ENCODE data around the gene HLA-DQA2. TPM values are rescaled to one million over a fixed set of nuclear protein-coding genes. Genes with fewer than 3 reads are reported as not detected.
"Not testable (repeated sequence)": the region's sequence is repeated elsewhere in the genome, so short reads cannot be mapped to it uniquely, and the experiment has no call there.

HLA-DQA2 gene
- total RNA-seq: not detected in 2 replicates
- long read RNA-seq: 0 reads

DNA sequence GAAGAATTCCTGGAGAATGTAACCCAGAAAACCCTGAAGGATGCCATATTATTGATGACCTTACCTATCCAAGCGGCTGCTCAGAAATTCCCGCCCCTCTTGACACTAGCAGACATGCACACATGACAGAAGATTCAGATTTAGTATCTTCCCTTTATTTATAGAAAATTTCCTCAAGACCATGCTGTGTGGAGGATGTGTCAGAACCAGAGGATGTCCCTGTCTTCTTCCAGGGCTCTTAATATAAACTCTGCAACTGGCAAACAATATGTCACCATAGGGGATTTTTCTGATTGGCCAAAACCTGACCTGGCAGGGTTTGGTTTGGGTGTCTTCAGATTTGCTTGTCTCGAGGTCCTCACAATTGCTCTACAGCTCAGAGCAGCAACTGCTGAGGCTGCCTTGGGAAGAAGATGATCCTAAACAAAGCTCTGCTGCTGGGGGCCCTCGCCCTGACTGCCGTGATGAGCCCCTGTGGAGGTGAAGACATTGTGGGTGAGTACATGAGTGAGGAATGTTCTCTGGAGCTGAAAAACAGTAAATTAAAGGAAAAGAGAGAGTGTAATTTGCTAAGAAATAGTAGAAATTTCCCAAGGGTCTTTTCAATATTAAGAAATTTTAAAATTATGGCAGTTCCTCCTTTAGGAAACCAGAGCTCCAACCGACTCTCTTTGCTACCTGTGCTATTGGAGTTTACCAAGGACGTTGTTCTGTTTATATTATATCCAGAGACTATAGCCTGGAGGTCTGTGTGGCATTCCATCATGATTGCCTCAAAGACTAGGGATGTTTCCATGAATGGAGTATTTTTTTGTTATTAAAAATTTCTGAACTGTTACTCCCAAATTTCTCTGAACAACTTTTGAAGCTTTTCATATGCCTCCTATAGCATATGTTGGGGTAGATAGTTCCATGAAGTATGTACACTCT lies at the start of gene HLA-DQA2:
Gene HLA-DQA2 (plus strand): TSS at position 361 of the 930 bp plus-strand sequence. CDS start 53 bp downstream, at position 414.
- no peak for DNase-seq (ENCODE audit: extremely low spot score, unreplicated experiment)
- H3K4me1 Mint-ChIP-seq (ENCODE audit: unreplicated experiment): no peaks in the 10 kb centered on the region
- H3K36me3 Mint-ChIP-seq (ENCODE audit: unreplicated experiment): no peaks in the 10 kb centered on the region

DNA sequence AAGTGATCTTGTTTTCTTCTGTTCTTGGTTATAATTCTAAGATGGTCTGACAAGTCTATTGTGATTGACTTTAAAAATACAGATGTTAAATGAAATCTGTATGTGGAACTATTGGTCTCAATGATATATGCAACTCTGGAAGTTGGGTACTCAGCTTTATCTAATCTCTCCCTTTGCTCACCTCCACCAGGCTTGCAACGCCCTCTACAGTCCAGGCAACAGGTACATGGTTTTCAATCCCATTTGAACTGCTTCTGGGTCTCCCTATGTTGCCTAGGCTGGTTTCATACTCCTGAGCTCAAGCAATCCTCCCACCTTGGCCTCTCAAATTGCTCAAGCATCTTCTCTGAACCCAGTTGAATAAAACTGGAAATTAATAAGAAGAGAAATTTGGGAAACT lies 49.2 kb upstream of the HLA-DQA2 start:
- TF ChIP-seq, protein P1, sequence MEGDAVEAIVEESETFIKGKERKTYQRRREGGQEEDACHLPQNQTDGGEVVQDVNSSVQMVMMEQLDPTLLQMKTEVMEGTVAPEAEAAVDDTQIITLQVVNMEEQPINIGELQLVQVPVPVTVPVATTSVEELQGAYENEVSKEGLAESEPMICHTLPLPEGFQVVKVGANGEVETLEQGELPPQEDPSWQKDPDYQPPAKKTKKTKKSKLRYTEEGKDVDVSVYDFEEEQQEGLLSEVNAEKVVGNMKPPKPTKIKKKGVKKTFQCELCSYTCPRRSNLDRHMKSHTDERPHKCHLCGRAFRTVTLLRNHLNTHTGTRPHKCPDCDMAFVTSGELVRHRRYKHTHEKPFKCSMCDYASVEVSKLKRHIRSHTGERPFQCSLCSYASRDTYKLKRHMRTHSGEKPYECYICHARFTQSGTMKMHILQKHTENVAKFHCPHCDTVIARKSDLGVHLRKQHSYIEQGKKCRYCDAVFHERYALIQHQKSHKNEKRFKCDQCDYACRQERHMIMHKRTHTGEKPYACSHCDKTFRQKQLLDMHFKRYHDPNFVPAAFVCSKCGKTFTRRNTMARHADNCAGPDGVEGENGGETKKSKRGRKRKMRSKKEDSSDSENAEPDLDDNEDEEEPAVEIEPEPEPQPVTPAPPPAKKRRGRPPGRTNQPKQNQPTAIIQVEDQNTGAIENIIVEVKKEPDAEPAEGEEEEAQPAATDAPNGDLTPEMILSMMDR (IDR thresholded peaks at IDR 0.05): no peak
- Mint-ChIP-seq H3K4me3 (ENCODE audit: unreplicated experiment) (no peak overlapping the region), H3K9me3 (ENCODE audit: unreplicated experiment) (peaks cover 14% of the 10 kb centered on the region), H3K27me3 (ENCODE audit: unreplicated experiment) (peaks cover 32% of the 10 kb centered on the region), H3K27ac (ENCODE audit: unreplicated experiment) (no peak overlapping the region), H3K36me3 (ENCODE audit: unreplicated experiment) (no peaks in the 10 kb centered on the region), H3K4me1 (ENCODE audit: unreplicated experiment) (no peaks in the 10 kb centered on the region)
- no peak for DNase-seq (ENCODE audit: extremely low spot score, unreplicated experiment)

More for the DNA sequence above, at the start of gene HLA-DQA2:
- Mint-ChIP-seq H3K9me3 (ENCODE audit: unreplicated experiment) (no peaks in the 10 kb centered on the region), H3K4me3 (ENCODE audit: unreplicated experiment) (no peak within 1 kb of the TSS), H3K27ac (ENCODE audit: unreplicated experiment) (no peak within 1 kb of the TSS), H3K27me3 (ENCODE audit: unreplicated experiment) (peaks cover 15% of the 10 kb centered on the region)
- TF ChIP-seq, protein P1 (IDR thresholded peaks at IDR 0.05): no peak

DNA sequence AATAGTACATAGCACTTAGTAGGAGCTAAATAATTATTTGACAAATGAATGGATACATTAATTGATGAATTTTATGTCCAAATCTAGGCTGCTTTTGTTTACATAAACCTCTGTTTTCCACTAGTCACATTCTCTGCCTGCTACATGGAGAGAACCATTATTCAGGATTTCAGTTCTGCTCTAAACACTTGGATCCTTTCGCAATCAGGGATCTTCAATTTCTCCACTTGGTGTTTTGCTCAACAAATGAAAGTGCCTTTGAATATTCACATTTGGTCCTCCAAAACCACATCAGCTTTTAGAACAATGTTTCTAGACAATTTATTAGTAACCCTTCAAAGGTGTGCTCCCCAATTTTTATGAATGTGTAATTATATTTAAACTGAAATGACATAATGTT lies 44.2 kb upstream of the HLA-DQA2 start:
- Mint-ChIP-seq H3K9me3 (ENCODE audit: unreplicated experiment) (peaks cover 14% of the 10 kb centered on the region), H3K4me3 (ENCODE audit: unreplicated experiment) (no peak overlapping the region), H3K36me3 (ENCODE audit: unreplicated experiment) (no peaks in the 10 kb centered on the region), H3K27me3 (ENCODE audit: unreplicated experiment) (peaks cover 52% of the 10 kb centered on the region), H3K27ac (ENCODE audit: unreplicated experiment) (no peak overlapping the region), H3K4me1 (ENCODE audit: unreplicated experiment) (peaks cover 3% of the 10 kb centered on the region)
- TF ChIP-seq, protein P1 (IDR thresholded peaks at IDR 0.05): no peak
- no peak for DNase-seq (ENCODE audit: extremely low spot score, unreplicated experiment)

DNA sequence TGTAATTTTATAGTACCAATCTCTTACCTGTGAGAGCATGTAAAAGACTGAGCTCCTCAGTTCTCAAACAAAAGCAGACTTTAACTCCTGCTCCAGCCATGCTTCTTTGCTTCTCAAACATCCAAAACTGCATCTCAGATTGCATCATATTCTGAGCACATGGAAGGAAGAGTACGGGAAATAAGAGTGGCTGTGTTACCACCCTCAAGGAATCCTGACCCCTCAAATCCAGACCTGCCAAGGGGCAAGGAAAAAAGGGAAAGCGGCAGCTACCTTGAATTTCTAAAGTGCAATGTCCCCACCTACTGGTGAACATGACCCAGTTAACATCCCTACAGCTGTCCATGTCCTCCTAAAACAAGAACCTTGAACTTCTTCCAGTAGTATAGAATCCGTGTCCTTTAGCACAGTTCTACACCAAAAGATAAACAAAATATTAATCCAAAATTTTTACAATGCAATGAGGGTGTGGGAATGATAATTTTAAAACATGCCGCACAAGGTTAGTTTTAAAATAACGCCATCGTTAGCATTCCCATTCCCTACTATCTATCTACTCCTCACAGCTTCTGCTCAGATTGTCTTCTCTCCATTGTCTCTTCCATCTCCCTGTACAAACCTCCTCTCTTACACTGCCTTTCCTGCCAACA lies 40.7 kb upstream of the HLA-DQA2 start:
- Mint-ChIP-seq H3K27ac (ENCODE audit: unreplicated experiment) (no peak overlapping the region), H3K4me3 (ENCODE audit: unreplicated experiment) (no peak overlapping the region), H3K4me1 (ENCODE audit: unreplicated experiment) (peaks cover 3% of the 10 kb centered on the region), H3K9me3 (ENCODE audit: unreplicated experiment) (peaks cover 3% of the 10 kb centered on the region), H3K36me3 (ENCODE audit: unreplicated experiment) (no peaks in the 10 kb centered on the region), H3K27me3 (ENCODE audit: unreplicated experiment) (peaks cover 43% of the 10 kb centered on the region)
- TF ChIP-seq, protein P1 (IDR thresholded peaks at IDR 0.05): peak; percentile 71
- no peak for DNase-seq (ENCODE audit: extremely low spot score, unreplicated experiment)

DNA sequence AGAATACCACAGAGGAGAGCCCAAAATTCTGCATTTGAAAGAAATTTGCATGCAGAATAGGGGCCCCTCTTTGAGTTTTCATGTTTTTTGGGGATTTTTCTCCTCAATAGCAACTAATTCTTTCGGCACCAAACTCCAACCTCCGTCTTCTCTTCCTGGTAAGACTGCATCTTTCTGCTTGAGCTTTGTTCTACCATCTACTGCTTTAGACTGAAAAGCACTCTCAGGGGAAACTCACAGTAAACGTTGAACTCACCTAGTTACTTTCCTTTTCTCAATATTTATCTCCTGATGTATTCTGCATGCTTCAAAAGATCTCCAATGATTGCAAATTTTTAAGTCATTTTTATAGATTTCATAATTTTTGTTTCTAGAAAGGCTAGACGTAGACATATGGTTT lies 37.8 kb upstream of the HLA-DQA2 start:
- Mint-ChIP-seq H3K27me3 (ENCODE audit: unreplicated experiment) (peaks cover 42% of the 10 kb centered on the region), H3K4me3 (ENCODE audit: unreplicated experiment) (no peak overlapping the region), H3K4me1 (ENCODE audit: unreplicated experiment) (peaks cover 3% of the 10 kb centered on the region), H3K27ac (ENCODE audit: unreplicated experiment) (no peak overlapping the region), H3K9me3 (ENCODE audit: unreplicated experiment) (peaks cover 3% of the 10 kb centered on the region), H3K36me3 (ENCODE audit: unreplicated experiment) (no peaks in the 10 kb centered on the region)
- DNase-seq (ENCODE audit: extremely low spot score, unreplicated experiment): no peak
- TF ChIP-seq, protein P1 (IDR thresholded peaks at IDR 0.05): no peak

DNA sequence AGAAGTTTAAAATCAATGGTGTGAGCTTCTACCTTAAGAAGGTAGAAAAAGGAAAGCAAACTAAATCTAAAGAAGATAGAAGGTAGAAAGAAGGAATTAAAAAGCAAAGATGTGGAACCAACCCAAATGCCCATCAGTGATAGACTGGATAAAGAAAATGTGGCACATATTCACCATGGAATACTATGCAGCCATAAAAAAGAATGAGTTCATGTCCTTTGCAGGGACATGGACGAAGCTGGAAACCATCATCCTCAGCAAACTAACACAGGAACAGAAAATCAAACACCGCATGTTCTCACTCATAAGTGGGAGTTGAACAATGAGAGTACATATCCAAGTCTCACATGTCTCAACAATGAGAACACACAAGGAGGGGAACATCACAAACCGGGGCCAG lies 36.0 kb upstream of the HLA-DQA2 start:
- not testable (repeated sequence) for H3K4me3 Mint-ChIP-seq (ENCODE audit: unreplicated experiment); H3K27ac Mint-ChIP-seq (ENCODE audit: unreplicated experiment); H3K36me3 Mint-ChIP-seq (ENCODE audit: unreplicated experiment); H3K4me1 Mint-ChIP-seq (ENCODE audit: unreplicated experiment); DNase-seq (ENCODE audit: extremely low spot score, unreplicated experiment); H3K9me3 Mint-ChIP-seq (ENCODE audit: unreplicated experiment)
- H3K27me3 Mint-ChIP-seq (ENCODE audit: unreplicated experiment): peaks cover 43% of the 10 kb centered on the region

Measured in osteocyte (in vitro differentiated cells).